IMR-90 (cell line): ENCODE measurements around the gene ARF3. TPM values are rescaled to one million over a fixed set of nuclear protein-coding genes. Genes with fewer than 3 reads are reported as not detected.

Experiments used
- ATAC-seq: fragments of 200-7000 bp; cut with Tn5 transposase; 2 replicates; pipeline ENCODE4 v1.9.1; 2020; ENCODE audit warnings: low read depth, mild to moderate bottlenecking, moderate library complexity
- BruUV-seq: library from RNA; stranded (reverse); fragments of 400-500 nt; replicated peaks from 2 replicates; lab custom pipeline; 2021; lab: Mats Ljungman, UMichigan
- CTCF ChIA-PET: fragments of 300-600 bp; formaldehyde crosslinking; extraction: SDS; loops from one replicate; lab custom pipeline; 2021; ENCODE audit warnings: antibody characterized with exemption; lab: Yijun Ruan, JAX
- POLR2A ChIA-PET: fragments of 300-600 bp; sonication (Branson Sonifier 250); formaldehyde crosslinking; loops from one replicate; lab custom pipeline; 2022; ENCODE audit warnings: antibody characterized with exemption; ENCODE audit not compliant: unreplicated experiment; lab: Charles Lee
- DNase-seq: peaks from one replicate; pipeline ENCODE4 v3.0.0; 2013
- H2AFZ ChIP-seq: replicated peaks from 2 replicates; pipeline ENCODE3; 2013; ENCODE audit warnings: low read length, mild to moderate bottlenecking; ENCODE audit not compliant: poor library complexity
- H2AK5ac ChIP-seq: 2 replicates; pipeline ENCODE4 v1.6.1; 2013; ENCODE audit warnings: low read depth, low read length, inconsistent platforms
- H2AK9ac ChIP-seq: replicated peaks from 2 replicates; pipeline ENCODE3; 2013; ENCODE audit warnings: mild to moderate bottlenecking, low read depth, low read length, moderate library complexity; ENCODE audit not compliant: poor library complexity
- H2BK120ac ChIP-seq: 2 replicates; pipeline ENCODE4 v1.6.1; 2013; ENCODE audit warnings: low read depth, low read length, inconsistent platforms
- H2BK15ac ChIP-seq: 3 replicates; pipeline ENCODE4 v1.6.1; 2013; ENCODE audit warnings: low read depth, low read length, inconsistent platforms
- H2BK20ac ChIP-seq: 2 replicates; pipeline ENCODE4 v1.6.1; 2013; ENCODE audit warnings: low read depth, mild to moderate bottlenecking, inconsistent platforms, low read length, moderate library complexity
- H2BK5ac ChIP-seq: 2 replicates; pipeline ENCODE4 v1.6.1; 2013; ENCODE audit warnings: mild to moderate bottlenecking, low read depth, low read length, inconsistent platforms; ENCODE audit not compliant: poor library complexity, severe bottlenecking
- H3K14ac ChIP-seq: replicated peaks from 2 replicates; pipeline ENCODE4 v1.6.1; 2013; ENCODE audit warnings: low read depth, low read length, inconsistent platforms
- H3K18ac ChIP-seq: 2 replicates; pipeline ENCODE4 v1.6.1; 2013; ENCODE audit warnings: low read depth, low read length, control low read depth
- H3K23ac ChIP-seq: 2 replicates; pipeline ENCODE4 v1.6.1; 2013; ENCODE audit warnings: low read depth, low read length, inconsistent platforms
- H3K27ac ChIP-seq: 2 replicates; pipeline ENCODE4 v1.5.1; 2013; ENCODE audit warnings: mild to moderate bottlenecking, control low read depth, low read length; ENCODE audit not compliant: insufficient read depth
- H3K27me3 ChIP-seq: 2 replicates; pipeline ENCODE4 v1.6.1; 2013; ENCODE audit warnings: low read length; ENCODE audit not compliant: control insufficient read depth, insufficient read depth
- H3K36me3 ChIP-seq: 2 replicates; pipeline ENCODE4 v1.6.1; 2013; ENCODE audit warnings: low read length, mixed read lengths; ENCODE audit not compliant: control insufficient read depth, insufficient read depth
- H3K4ac ChIP-seq: 2 replicates; pipeline ENCODE4 v1.6.1; 2013; ENCODE audit warnings: low read depth, low read length, inconsistent platforms
- H3K4me1 ChIP-seq: 2 replicates; pipeline ENCODE4 v1.6.1; 2013; ENCODE audit warnings: low read length, mixed read lengths; ENCODE audit not compliant: control insufficient read depth, insufficient read depth
- H3K4me2 ChIP-seq: 2 replicates; pipeline ENCODE4 v1.6.1; 2013; ENCODE audit warnings: low read depth, mild to moderate bottlenecking, control low read depth, low read length, moderate library complexity
- H3K4me3 ChIP-seq: 2 replicates; pipeline ENCODE4 v1.5.1; 2013; ENCODE audit warnings: low read depth, mild to moderate bottlenecking, control low read depth, low read length, moderate library complexity; ENCODE audit not compliant: insufficient read depth
- H3K56ac ChIP-seq: 2 replicates; pipeline ENCODE4 v1.6.1; 2013; ENCODE audit warnings: low read length, inconsistent platforms; ENCODE audit not compliant: insufficient read depth; ENCODE audit errors: extremely low read depth
- H3K79me1 ChIP-seq, 2 experiments: 2 replicates each; pipeline ENCODE4 v1.6.1; 2013; ENCODE audit warnings: low read length in 2 of 2, inconsistent platforms in 1 of 2, low read depth in 1 of 2
- H3K9ac ChIP-seq: 2 replicates; pipeline ENCODE4 v1.6.1; 2013; ENCODE audit warnings: low read depth, low read length, control low read depth
- H3K9me1 ChIP-seq: 2 replicates; pipeline ENCODE4 v1.6.1; 2013; ENCODE audit warnings: low read length, inconsistent platforms; ENCODE audit not compliant: insufficient read depth
- H3K9me3 ChIP-seq: 2 replicates; pipeline ENCODE4 v1.6.1; 2013; ENCODE audit warnings: low read length; ENCODE audit not compliant: control insufficient read depth, insufficient read depth
- H4K20me1 ChIP-seq: 2 replicates; pipeline ENCODE4 v1.6.1; 2013; ENCODE audit warnings: low read length, inconsistent platforms; ENCODE audit not compliant: insufficient read depth
- H4K5ac ChIP-seq: 2 replicates; pipeline ENCODE4 v1.6.1; 2013; ENCODE audit warnings: mild to moderate bottlenecking, low read depth, low read length, control low read depth
- H4K8ac ChIP-seq, 2 experiments: 2 replicates each; pipeline ENCODE4 v1.6.1; 2013; ENCODE audit warnings: low read depth in 2 of 2, low read length in 2 of 2, control low read depth in 1 of 2, inconsistent platforms in 1 of 2
- H4K91ac ChIP-seq: 2 replicates; pipeline ENCODE4 v1.6.1; 2013; ENCODE audit warnings: low read depth, low read length, inconsistent platforms; ENCODE audit not compliant: insufficient read depth
- BHLHE40 ChIP-seq: fragments of 150-350 bp; IDR thresholded peaks from 2 replicates; pipeline ENCODE4 v1.6.1; 2016; ENCODE audit warnings: mild to moderate bottlenecking, low read depth, low read length
- CEBPB ChIP-seq: IDR thresholded peaks from 2 replicates; pipeline ENCODE4 v1.6.1; 2012; ENCODE audit warnings: low read depth, low read length, improper control_type of control experiment
- CHD1 ChIP-seq: IDR thresholded peaks from 2 replicates; pipeline ENCODE4 v1.6.1; 2012; ENCODE audit warnings: low read depth, low read length, improper control_type of control experiment
- CTCF ChIP-seq: conservative IDR thresholded peaks from 2 replicates; pipeline ENCODE4 v1.5.1; 2012; ENCODE audit warnings: mild to moderate bottlenecking, low read depth, low read length, improper control_type of control experiment
- FOS ChIP-seq: fragments of 150-350 bp; IDR thresholded peaks from 2 replicates; pipeline ENCODE4 v1.6.1; 2016; ENCODE audit warnings: low read depth, low read length
- MAFK ChIP-seq: IDR thresholded peaks from 2 replicates; pipeline ENCODE4 v1.6.1; 2012; ENCODE audit warnings: low read depth, low read length, improper control_type of control experiment
- MAZ ChIP-seq: IDR thresholded peaks from 2 replicates; pipeline ENCODE4 v1.6.1; 2012; ENCODE audit warnings: low read depth, mild to moderate bottlenecking, low read length, improper control_type of control experiment, moderate library complexity, borderline replicate concordance
- MXI1 ChIP-seq: IDR thresholded peaks from 2 replicates; pipeline ENCODE4 v1.6.1; 2012; ENCODE audit warnings: low read depth, mild to moderate bottlenecking, low read length, moderate library complexity, borderline replicate concordance
- NFE2L2 ChIP-seq: fragments of 150-350 bp; IDR thresholded peaks from 2 replicates; pipeline ENCODE4 v1.6.1; 2016; ENCODE audit warnings: low read depth, mild to moderate bottlenecking, low read length
- POLR2A ChIP-seq: IDR thresholded peaks from 2 replicates; pipeline ENCODE4 v1.6.1; 2012; ENCODE audit warnings: mild to moderate bottlenecking, low read depth, low read length
- RAD21 ChIP-seq: IDR thresholded peaks from 2 replicates; pipeline ENCODE4 v1.6.1; 2012; ENCODE audit warnings: low read length, improper control_type of control experiment
- RCOR1 ChIP-seq: IDR thresholded peaks from 2 replicates; pipeline ENCODE4 v1.6.1; 2012; ENCODE audit warnings: mild to moderate bottlenecking, low read length, improper control_type of control experiment; ENCODE audit not compliant: insufficient replicate concordance
- RFX5 ChIP-seq: IDR thresholded peaks from 2 replicates; pipeline ENCODE4 v1.8.0; 2012; ENCODE audit warnings: low read depth, mild to moderate bottlenecking, low read length, moderate library complexity
- SMC3 ChIP-seq: fragments of 150-350 bp; IDR thresholded peaks from 2 replicates; pipeline ENCODE4 v1.6.1; 2016; ENCODE audit warnings: low read depth, mild to moderate bottlenecking, antibody characterized with exemption, low read length, moderate library complexity
- USF2 ChIP-seq: fragments of 150-350 bp; IDR thresholded peaks from 2 replicates; pipeline ENCODE4 v1.6.1; 2017; ENCODE audit warnings: mild to moderate bottlenecking, antibody characterized with exemption, low read length, low read depth
- WGBS, 2 experiments: methylation state at CpG; one replicate each; pipeline versions ENCODE4 v1.1.5 to v1.1.7; 2013; ENCODE audit warnings: missing lambda C conversion rate in 2 of 2; ENCODE audit not compliant: insufficient read length in 1 of 2; ENCODE audit errors: extremely low coverage in 2 of 2; 5-methylcytosine and 5-hydroxymethylcytosine counted together
- dilution Hi-C: fragments of 300-500 bp; cut with HindIII; formaldehyde crosslinking; loops from one replicate; pipeline ENCODE4 v1.14.3; 2018; ENCODE audit warnings: low sequenced_read_pairs; ENCODE audit not compliant: unreplicated experiment
- in situ Hi-C: fragments of 300-500 bp; cut with MboI; formaldehyde crosslinking; loops from 3 replicates; pipeline ENCODE4 v1.14.3; 2019; ENCODE audit warnings: low sequenced_read_pairs, inconsistent platforms, mixed read lengths
- intact Hi-C: fragments of 100-400 bp; cut with micrococcal nuclease; formaldehyde crosslinking; loops from 2 replicates; pipeline ENCODE4 v1.10.0; 2022
- polyA plus RNA-seq, 3 experiments: library from polyadenylated mRNA; depleted of rRNA; stranded (reverse); fragments of >200 nt; gene quantifications; 2 replicates each; pipeline ENCODE4 v1.2.3, GENCODE V29; 2012; ENCODE audit warnings: low replicate concordance in 1 of 3
- total RNA-seq: library from RNA; depleted of rRNA; stranded (reverse); fragments of >200 nt; gene quantifications from 2 replicates; pipeline ENCODE4 v1.2.3, GENCODE V29; 2012
- TF ChIP-seq, protein P1 (sequence below): fragments of 150-350 bp; IDR thresholded peaks from 2 replicates; pipeline ENCODE4 v1.6.1; 2016; ENCODE audit warnings: low read depth, mild to moderate bottlenecking, low read length, moderate library complexity, borderline replicate concordance

ARF3 gene
- total and polyA plus RNA-seq, 2 of the 4 experiments (the other 2 are of a cell fraction), result 97.7 to 198 TPM

- Histone ChIP-seq H3K4me1 (peaks cover 2% of the 10 kb centered on the region; the same call in 1 of the 2 replicates), H3K79me1 (no peaks in the 10 kb centered on the region), H2AFZ (no peak overlapping the region), H2AK9ac (no peak overlapping the region), H3K9me3 (no peaks in the 10 kb centered on the region), H3K4me2 (no peak overlapping the region), H2BK15ac (no peak overlapping the region), H3K9me1 (no peaks in the 10 kb centered on the region), H3K27ac (no peak overlapping the region), H3K23ac (no peak overlapping the region), H2BK5ac (no peak overlapping the region), H3K18ac (no peak overlapping the region), H4K20me1 (no peaks in the 10 kb centered on the region), H3K36me3 (no peaks in the 10 kb centered on the region), H3K4ac (no peak overlapping the region), H3K27me3 (peaks cover 55% of the 10 kb centered on the region), H2BK120ac (no peak overlapping the region), H3K56ac (no peak overlapping the region), H2AK5ac (no peak overlapping the region; the same call in 1 of the 2 replicates), H3K14ac (no peak overlapping the region), H4K8ac (no peak overlapping the region), H3K9ac (no peak overlapping the region), H3K4me3 (no peak overlapping the region), H4K5ac (no peak overlapping the region), H2BK20ac (no peak overlapping the region), H4K91ac (no peak overlapping the region)
- dilution Hi-C loops, result no loop called here
- TF ChIP-seq FOS, result no peak
- no peak for TF ChIP-seq MXI1
- TF ChIP-seq CHD1, result no peak
- TF ChIP-seq RFX5, result no peak
- no peak for TF ChIP-seq BHLHE40
- TF ChIP-seq RCOR1, result no peak
- TF ChIP-seq USF2, result no peak
- no peak for TF ChIP-seq NFE2L2
- TF ChIP-seq MAFK, result no peak
- TF ChIP-seq CEBPB, result no peak
- TF ChIP-seq, protein P1, sequence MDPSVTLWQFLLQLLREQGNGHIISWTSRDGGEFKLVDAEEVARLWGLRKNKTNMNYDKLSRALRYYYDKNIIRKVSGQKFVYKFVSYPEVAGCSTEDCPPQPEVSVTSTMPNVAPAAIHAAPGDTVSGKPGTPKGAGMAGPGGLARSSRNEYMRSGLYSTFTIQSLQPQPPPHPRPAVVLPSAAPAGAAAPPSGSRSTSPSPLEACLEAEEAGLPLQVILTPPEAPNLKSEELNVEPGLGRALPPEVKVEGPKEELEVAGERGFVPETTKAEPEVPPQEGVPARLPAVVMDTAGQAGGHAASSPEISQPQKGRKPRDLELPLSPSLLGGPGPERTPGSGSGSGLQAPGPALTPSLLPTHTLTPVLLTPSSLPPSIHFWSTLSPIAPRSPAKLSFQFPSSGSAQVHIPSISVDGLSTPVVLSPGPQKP, result no peak
- TF ChIP-seq SMC3, result no peak
- TF ChIP-seq CTCF, result no peak
- TF ChIP-seq POLR2A, result no peak
- TF ChIP-seq RAD21, result no peak
- TF ChIP-seq MAZ, result no peak
- CTCF ChIA-PET, result no interaction called here
- BruUV-seq, result no TSS peak
- DNase-seq (no peak), ATAC-seq (no peak)
- POLR2A ChIA-PET, result no interaction called here
- in situ Hi-C loops, result no loop called here
- intact Hi-C loops, result no loop called here
- WGBS, 2 experiments, result 70% methylated on average over 2 of the region's 3 CpGs; no CpG with 5 or more reads in 1 of the 2 experiments
Measured at GRCh38 chr12:48993787-48994186, 36.5 kb upstream of the ARF3 start.
